ENCODE measurements around the gene POLD1.
"Not testable (repeated sequence)": the region's sequence is repeated elsewhere in the genome, so short reads cannot be mapped to it uniquely, and the experiment has no call there.

DNA sequence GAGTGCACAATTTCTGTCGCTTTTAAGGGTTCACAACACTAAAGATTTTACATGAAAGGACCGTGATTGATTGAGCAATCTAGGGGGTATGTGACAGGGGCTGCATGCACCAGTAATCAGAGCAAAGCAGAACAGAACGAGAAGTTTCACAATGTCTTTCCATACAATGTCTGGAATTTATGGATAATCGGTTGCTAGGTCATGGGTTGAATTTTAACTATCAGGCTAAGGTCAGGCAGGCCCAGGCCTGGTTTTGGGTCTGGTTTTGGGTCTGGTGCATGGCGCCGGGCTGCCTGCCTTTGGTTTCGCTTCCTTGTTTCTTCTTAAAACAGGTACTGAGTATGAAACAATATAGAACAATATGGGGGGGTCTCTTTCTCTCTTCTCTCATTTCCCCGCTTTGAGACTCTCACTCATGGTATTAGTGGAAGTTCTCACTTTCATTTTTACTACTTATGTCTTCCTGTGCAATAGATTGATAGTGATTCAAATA is 37.0 kb upstream of the POLD1 start:
- not testable (repeated sequence) for TF ChIP-seq POLR2A (IDR thresholded peaks at IDR 0.05; ENCODE audit: low read depth, low read length); POLR2AphosphoS5 (IDR thresholded peaks at IDR 0.05; ENCODE audit: low read depth, low read length); TAF1 (IDR thresholded peaks at IDR 0.05; ENCODE audit: borderline replicate concordance, low read depth, low read length)

All from GM12892 (cell line).